ENCODE measurements around the gene MKS1. TPM values are rescaled to one million over a fixed set of nuclear protein-coding genes. Genes with fewer than 3 reads are reported as not detected.
A peak's percentile ranks its signal among the peaks of the same experiment; 100 is the strongest.

MKS1 gene
- total RNA-seq, 1 donor from 2014 or later = 6.5 TPM

DNA sequence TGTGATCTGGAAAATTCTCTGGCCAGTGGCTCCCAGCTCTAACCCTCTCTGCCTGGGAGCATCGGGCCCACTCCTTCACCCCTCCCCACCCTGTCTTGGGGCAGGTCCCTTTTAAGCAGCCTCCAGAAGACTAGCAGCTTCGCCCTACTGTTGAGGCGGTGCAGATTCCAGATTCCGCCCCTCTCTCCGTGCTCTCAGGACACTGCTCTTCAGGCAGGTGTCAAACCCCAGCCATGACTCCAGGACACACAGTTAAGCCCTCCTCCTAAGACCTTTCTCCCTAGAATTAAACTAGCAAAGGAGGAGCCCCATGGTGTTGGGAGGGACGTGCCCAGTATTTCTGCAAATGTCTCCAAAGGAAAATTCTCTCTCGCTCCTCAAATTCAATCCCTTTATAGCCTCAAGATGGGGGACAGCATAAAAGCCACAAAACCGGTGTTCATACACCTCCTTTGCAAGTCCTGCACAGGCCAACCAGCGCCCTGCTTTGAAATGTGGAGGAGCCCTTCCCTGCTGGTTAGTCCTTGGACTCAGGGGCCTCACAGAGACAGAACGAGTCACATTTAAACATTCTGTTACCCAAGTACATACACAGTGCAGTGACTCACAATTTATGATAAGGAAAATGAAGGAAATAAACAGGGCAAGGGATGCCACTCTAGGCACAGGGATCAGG lies 26.5 kb upstream of the MKS1 start:
- no peak for DNase-seq (ENCODE audit: low spot score)

GRCh38 chr17:58244963-58245362 lies 25.9 kb upstream of the MKS1 start:
- peak; percentile 93 for DNase-seq (ENCODE audit: low spot score)

DNA sequence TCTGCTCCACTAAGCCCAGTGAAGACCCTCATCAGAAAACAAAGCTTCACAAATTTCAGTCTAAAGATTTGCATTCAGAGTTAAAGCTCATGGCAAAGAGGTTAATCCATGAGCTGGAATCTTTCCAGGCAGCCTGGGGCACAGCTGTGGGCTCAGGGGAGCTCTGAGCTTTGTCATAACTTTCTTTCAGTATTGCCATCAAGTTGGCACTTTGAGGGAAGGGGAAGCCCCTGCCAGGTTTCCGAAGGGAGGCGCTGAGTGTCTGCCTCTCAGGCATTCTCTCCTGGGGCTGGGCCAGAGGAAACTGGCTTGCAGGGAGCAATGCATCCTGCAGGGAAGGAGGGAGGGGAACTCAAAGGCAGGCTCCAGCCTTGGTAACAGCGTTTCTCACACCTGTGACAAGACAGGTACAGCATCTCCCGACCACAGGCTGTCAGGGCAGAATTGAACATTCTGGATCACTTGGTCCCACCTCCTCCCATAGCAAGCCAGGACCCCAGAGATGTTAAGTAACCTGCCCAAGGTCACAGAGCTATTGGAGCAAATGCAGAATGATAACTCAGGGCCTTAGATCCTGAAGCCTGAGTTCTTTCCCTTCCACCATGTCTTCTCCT lies 23.2 kb upstream of the MKS1 start:
- DNase-seq (ENCODE audit: low spot score) = peak; percentile 42

DNA sequence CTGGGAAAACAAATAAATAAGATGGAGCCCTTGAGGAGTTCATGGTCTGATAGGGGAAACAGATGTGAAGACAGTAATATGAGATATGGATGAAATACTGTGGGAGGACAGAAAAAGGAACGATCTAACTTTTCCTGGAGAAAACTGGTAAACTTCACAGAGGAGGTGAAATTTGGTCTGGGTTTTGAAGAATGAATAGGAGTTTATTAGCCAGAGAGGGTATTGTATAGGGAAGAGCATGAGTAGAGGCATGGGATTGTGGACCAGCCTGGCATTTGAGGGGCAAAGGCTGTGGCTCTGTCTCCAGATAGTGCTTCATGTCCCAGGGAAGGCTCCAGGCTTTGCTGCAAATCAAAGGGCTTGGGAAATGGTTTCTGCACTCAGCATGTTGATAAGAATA lies 20.9 kb upstream of the MKS1 start:
- DNase-seq (ENCODE audit: low spot score) = no peak

DNA sequence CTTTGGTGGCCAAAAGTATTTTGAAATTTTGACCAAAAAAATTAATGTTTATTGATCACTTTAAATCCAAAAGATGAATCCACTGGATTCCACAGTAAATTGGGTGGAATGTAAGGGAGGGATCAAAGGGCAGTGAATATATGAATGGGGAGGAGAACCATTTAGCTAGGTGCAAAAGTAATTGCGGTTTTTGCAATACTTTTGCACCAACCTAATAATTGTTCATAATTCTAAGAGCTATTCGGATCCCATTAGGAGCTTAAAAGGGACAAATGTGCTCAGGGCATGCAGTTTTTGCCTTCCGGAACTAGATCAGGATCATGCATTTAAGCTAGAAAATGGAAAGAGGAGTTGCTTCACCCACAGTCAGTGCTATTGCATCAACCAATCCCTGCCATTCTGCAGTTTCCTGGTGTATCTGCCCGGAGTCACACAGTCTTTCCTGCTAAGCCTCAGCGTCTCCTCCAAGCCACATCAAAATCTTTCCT lies 19.1 kb upstream of the MKS1 start, which contains the start of gene LPO:
Gene LPO (plus strand): TSS at position 438 of the 488 bp plus-strand sequence. CDS start 4,396 bp downstream, outside the sequence.
- peak; percentile 47 for DNase-seq (ENCODE audit: low spot score)

- no peak for DNase-seq (ENCODE audit: low spot score)
Observed at GRCh38 chr17:58236394-58236793, 17.3 kb upstream of the MKS1 start.

GRCh38 chr17:58235821-58236220 lies 16.8 kb upstream of the MKS1 start:
- DNase-seq (ENCODE audit: low spot score) = no peak

- no peak for DNase-seq (ENCODE audit: low spot score)
Observed at GRCh38 chr17:58234512-58234911, 15.5 kb upstream of the MKS1 start.

GRCh38 chr17:58233543-58233942 lies 14.5 kb upstream of the MKS1 start:
- DNase-seq (ENCODE audit: low spot score) = no peak

- peak; percentile 32 for DNase-seq (ENCODE audit: low spot score)
Observed at GRCh38 chr17:58232707-58233156, 13.7 kb upstream of the MKS1 start.

DNA sequence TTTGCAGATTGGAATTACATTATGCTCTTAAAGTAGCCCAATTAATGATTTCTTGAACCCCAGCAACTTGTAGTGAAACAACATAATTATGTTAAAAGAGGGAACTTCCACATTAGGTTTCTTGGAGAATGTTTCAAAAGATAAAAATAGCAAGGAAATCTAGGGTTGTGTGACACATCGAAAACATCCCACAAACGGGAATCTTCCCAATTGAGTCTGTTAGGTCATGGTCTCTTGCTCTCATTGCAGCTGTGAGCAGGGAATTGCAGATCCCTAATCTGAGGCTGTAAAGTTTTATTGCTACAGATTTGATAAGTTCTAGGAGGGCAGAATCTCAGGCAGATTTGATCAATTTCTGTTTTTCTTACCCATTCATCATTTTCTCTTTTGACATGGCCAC lies 12.6 kb upstream of the MKS1 start:
- DNase-seq (ENCODE audit: low spot score) = peak; percentile 79

DNA sequence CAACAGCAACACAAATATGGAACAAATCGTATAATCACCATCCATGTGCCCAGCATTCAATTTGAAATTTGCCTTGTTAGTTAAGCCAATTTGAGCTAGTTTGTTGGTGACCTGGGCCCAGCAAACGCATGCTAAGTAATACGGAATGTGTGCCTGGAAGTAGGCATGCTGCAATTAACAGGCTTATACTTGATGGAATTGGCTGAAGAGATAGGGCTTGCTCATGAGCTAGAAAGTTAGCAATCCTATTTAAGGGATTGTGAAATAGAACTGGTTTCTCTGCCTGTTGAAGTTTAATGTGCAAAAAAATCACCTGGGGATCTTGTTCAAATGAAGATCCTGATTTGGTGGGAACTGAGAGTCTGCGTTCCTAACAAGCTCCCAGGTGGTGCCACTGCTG lies 10.8 kb upstream of the MKS1 start:
- DNase-seq (ENCODE audit: low spot score) = no peak

- no peak for DNase-seq (ENCODE audit: low spot score)
Observed at GRCh38 chr17:58229384-58229783, 10.3 kb upstream of the MKS1 start.

DNA sequence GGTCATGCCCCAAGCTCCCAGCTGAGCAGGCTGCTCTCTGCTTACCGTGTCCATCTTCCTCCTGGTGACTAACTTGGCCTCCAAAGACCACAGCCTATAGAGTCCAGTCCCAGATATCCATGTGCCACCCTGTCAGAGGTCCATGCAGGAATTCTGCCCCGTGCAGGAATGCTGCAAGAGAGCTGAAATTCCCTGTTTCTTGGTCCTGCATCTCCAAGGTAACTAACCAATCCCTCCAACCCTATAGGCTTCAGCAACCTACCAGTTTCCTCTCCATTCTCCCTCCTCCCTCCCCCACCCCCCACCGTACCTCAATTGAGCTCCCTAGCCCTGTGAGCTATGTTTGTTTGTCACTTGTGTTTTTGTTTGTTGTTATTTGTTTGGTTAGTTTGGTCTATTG lies 9.6 kb upstream of the MKS1 start:
- DNase-seq (ENCODE audit: low spot score) = no peak

GRCh38 chr17:58227733-58228132 lies 8.7 kb upstream of the MKS1 start:
- DNase-seq (ENCODE audit: low spot score) = no peak

GRCh38 chr17:58224315-58224714 lies 5.3 kb upstream of the MKS1 start:
- DNase-seq (ENCODE audit: low spot score) = no peak

DNA sequence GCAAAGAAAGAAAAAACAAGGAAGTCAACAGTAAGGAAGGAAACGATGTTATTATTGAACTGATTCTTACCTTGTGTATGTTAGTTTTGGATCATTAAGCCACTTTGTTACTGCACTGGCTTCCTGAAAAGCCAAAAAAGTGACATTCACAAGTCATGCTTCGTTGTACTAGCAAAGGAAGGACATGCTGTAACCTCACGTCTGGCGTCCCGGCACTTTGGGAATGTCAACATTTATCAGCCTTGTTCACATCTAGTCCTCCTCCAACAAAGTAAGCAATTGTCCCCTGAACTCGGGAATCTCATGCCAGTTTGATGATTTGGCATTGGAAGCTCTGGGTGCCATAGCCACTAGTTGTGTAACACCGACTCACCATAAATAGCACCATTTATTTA lies 731 bp upstream of the MKS1 start:
- no peak for DNase-seq (ENCODE audit: low spot score)

DNA sequence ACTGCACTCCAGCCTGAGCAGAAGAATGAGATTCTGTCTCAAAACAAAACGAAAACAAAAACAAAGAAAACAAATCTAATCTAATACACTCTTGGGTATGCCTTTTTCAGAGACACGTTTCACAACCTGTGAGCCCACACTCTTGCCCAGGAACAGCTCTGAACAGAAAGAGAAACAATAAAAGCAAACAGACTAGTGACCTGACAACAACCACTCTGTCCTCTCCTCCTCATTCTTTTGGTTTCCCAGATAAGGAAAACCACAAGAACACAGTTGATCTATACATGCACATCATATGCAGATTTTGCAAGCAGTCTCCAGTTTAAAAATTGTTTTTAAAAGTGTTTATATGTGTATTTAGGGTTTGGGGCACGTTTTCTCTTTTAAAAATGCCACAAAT lies 1.3 kb downstream of the MKS1 start:
- DNase-seq (ENCODE audit: low spot score) = no peak

DNA sequence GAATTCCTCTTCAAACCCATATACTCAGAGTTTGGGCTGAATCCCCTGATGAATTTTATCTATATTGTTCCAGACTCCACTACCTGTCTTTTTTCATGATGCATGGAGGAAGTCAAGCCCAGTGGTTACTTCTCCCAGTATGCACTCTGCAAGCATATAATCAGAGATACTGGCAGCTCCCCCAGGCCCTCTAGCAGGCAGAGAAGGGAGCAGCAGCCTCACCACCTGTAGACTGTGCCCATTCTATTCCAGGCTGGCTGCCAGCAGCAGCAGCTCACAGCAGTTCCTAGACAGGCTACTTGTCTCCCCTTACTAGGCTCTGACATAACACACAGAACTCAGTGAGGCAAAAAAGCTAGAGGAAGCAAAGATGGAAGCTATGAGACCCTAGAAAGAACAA lies 3.4 kb downstream of the MKS1 start:
- DNase-seq (ENCODE audit: low spot score) = no peak

DNA sequence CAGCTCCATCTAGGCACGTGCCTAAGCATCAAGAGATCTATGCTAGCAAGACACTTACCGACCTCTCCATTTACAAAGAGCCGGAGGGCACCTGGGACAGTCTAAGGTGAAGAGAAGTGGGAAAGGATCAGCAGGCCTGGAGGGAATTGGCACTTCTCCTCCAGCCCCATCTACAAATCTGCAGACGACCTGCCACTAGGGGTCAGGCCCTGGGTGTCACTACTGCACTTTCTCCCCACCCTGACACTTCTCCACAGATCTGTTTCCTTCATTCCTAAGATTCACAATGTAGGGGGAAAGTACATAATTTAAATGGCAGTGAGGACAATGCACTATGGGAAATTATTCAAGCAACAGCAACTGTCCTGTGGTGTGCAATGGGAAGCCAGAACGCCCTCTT lies 8.1 kb downstream of the MKS1 start:
- no peak for DNase-seq (ENCODE audit: low spot score)

DNA sequence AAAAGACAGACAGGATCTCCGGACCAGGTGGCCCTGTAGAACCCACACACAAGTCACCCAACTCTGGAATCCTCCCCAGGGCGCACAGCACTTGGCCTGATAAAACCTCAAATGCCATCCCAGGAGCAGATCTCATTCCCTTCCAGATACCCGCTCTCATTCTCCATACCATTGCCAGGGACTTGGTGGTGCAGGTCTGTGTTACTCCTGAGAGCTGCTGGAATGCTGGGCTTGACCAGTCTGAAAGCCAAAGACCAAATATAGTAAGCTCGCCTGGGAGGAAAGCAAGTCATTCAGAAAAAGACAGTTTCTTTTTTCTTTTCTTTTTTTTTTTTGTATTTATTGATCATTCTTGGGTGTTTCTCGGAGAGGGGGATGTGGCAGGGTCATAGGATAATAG lies 10.7 kb downstream of the MKS1 start:
- no peak for DNase-seq (ENCODE audit: low spot score)

DNA sequence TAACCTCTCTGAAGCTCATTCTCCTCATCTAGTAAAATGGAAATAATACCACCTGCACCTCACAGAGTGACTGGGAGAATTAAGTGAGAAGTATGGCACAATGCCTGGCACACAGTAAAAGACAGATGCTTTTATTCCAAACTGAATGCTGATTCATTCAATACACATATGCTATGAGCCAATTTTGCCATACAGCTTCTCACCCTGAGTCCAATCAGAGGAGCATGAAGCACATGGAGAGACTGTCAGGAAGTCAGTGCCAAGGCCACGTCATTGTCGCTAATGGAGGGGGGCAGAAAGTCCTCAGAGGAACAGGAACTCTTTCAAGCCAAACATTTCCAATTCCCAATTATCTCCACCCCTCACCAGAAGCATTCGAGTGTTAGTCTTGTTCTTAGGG lies 11.6 kb downstream of the MKS1 start:
- DNase-seq (ENCODE audit: low spot score) = no peak

- no peak for DNase-seq (ENCODE audit: low spot score)
Observed at GRCh38 chr17:58205936-58206335, 13.1 kb downstream of the MKS1 start.
